Right atrium auricular region (tissue), 2 donors: ENCODE data around the gene SNX21. TPM values are rescaled to one million over a fixed set of nuclear protein-coding genes. Genes with fewer than 3 reads are reported as not detected.

Experiments used
- DNase-seq: peaks from one replicate; pipeline ENCODE4 v3.0.0-alpha.2; 2019; ENCODE audit warnings: low spot score
- H3K27ac ChIP-seq, 2 donors: fragments of 200-600 bp; sonication (generic); 1 replicate in 1 of 2; 2 replicates in 1 of 2; pipeline ENCODE4 v1.5.1; 2016 to 2019
- H3K27me3 ChIP-seq, 2 donors: fragments of 200-600 bp; sonication (generic); one replicate each; pipeline versions ENCODE4 v1.5.1 to v1.6.0; 2017 to 2019
- H3K36me3 ChIP-seq: fragments of 200-600 bp; sonication (generic); one replicate; pipeline ENCODE4 v1.5.1; 2016
- H3K4me1 ChIP-seq, 2 donors: fragments of 200-600 bp; sonication (generic); one replicate each; pipeline versions ENCODE4 v1.5.1 to v1.6.0; 2017 to 2019
- H3K4me3 ChIP-seq, 2 donors: fragments of 200-600 bp; sonication (generic); 1 replicate in 1 of 2; 2 replicates in 1 of 2; pipeline ENCODE4 v1.5.1; 2017 to 2019; ENCODE audit warnings: mild to moderate bottlenecking in 1 of 2, moderate library complexity in 1 of 2
- H3K9me3 ChIP-seq, 2 donors: fragments of 200-600 bp; sonication (generic); one replicate each; pipeline ENCODE4 v1.5.1; 2019
- CTCF ChIP-seq, 2 donors: fragments of 200-600 bp; sonication (generic); IDR thresholded peaks; one replicate each; pipeline ENCODE4 v1.5.1; 2019; ENCODE audit warnings: antibody characterized with exemption in 2 of 2
- total RNA-seq, 2 donors: library from RNA; depleted of rRNA; stranded (reverse); fragments of >200 nt; gene quantifications; one replicate each; pipeline ENCODE4 v1.1.0, GENCODE V29; 2016

Gene SNX21
- total RNA-seq, 2 donors from 2014 or later, result 43.5 to 54.7 TPM

GRCh38 chr20:45863543-45864470 lies 30.2 kb downstream of the SNX21 start:
- H3K9me3 ChIP-seq, result no peaks in the 10 kb centered on the region
- no peak overlapping the region for H3K27ac ChIP-seq
- no peaks in the 10 kb centered on the region for H3K27me3 ChIP-seq
- no peak for TF ChIP-seq CTCF (IDR thresholded peaks at IDR 0.05)
- H3K4me3 ChIP-seq, result no peak overlapping the region
- DNase-seq, result no peak
- no peaks in the 10 kb centered on the region for H3K36me3 ChIP-seq
- H3K4me1 ChIP-seq, result no peaks in the 10 kb centered on the region

DNA sequence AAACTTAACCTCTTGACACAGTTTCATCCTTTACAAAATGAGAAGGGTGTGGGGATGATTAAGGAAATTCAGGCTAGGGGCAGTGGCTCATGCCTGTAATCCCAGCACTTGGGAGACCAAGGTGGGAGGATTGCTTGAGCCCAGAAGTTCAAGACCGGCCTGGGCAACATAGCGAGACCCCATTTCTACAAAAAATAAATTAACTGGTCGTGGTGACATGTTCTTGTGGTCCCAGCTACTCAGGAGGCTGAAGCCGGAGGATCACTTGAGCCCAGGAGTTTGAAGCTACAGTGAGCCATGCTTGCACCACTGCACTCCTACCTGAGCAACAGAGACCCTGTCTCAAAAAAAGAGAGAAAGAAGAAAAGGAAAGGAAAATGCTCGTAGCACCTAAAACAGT lies 32.9 kb downstream of the SNX21 start:
- no peaks in the 10 kb centered on the region for H3K9me3 ChIP-seq
- no peak overlapping the region for H3K27ac ChIP-seq
- no peaks in the 10 kb centered on the region for H3K36me3 ChIP-seq
- no peak overlapping the region for H3K4me3 ChIP-seq
- no peaks in the 10 kb centered on the region for H3K27me3 ChIP-seq
- no peak for DNase-seq
- TF ChIP-seq CTCF (IDR thresholded peaks at IDR 0.05), result no peak
- H3K4me1 ChIP-seq, result no peaks in the 10 kb centered on the region

DNA sequence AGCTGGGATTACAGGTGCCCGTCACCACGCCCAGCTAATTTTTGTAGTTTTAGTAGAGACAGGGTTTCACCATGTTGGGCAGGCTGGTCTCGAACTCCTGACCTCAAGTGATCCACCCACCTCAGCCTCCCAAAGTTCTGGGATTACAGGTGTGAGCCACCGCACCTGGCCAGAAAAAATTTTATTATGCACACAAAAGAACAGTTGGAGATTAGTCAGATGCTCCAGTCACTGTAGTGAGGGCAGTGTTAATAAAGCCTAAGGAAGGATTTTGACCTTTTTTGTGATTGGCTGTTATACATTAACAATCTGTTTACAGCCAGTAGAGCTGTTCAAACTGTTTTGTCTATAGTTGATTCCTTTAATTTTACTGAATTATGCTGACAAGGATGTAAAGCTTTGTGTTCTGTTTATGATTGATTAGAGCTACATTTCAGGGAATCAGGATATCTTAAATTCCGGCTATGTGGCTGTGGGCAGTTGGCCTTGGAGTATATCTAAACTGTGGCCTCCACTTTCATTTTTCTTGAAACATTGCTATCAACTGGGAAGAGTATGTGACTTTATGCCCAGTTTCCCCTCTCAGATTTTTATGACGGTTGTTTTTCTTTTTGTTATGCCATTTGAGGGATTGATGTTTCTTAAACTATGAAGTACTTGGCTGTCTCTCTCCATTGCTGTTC lies 33.7 kb downstream of the SNX21 start:
- H3K27ac ChIP-seq, result no peak overlapping the region
- no peaks in the 10 kb centered on the region for H3K36me3 ChIP-seq
- no peak overlapping the region for H3K4me3 ChIP-seq
- no peaks in the 10 kb centered on the region for H3K9me3 ChIP-seq
- no peak for DNase-seq
- no peaks in the 10 kb centered on the region for H3K27me3 ChIP-seq
- H3K4me1 ChIP-seq, result no peaks in the 10 kb centered on the region
- TF ChIP-seq CTCF (IDR thresholded peaks at IDR 0.05), result no peak

- no peak for TF ChIP-seq CTCF (IDR thresholded peaks at IDR 0.05)
- Histone ChIP-seq H3K4me1 (no peaks in the 10 kb centered on the region), H3K9me3 (no peaks in the 10 kb centered on the region), H3K27ac (no peak overlapping the region), H3K27me3 (no peaks in the 10 kb centered on the region), H3K4me3 (no peak overlapping the region), H3K36me3 (no peaks in the 10 kb centered on the region)
- no peak for DNase-seq
Observed at GRCh38 chr20:45867819-45868176, 34.2 kb downstream of the SNX21 start.

GRCh38 chr20:45872626-45873025 lies 39.0 kb downstream of the SNX21 start:
- no peak for TF ChIP-seq CTCF (IDR thresholded peaks at IDR 0.05)
- H3K4me3 ChIP-seq, result no peak overlapping the region

More at GRCh38 chr20:45872626-45873025, 39.0 kb downstream of the SNX21 start:
- H3K27ac ChIP-seq, result no peak overlapping the region
- no peaks in the 10 kb centered on the region for H3K27me3 ChIP-seq
- no peaks in the 10 kb centered on the region for H3K4me1 ChIP-seq
- peaks cover 12% of the 10 kb centered on the region for H3K36me3 ChIP-seq
- H3K9me3 ChIP-seq, result no peaks in the 10 kb centered on the region
- DNase-seq, result no peak
